ENCODE measurements around the gene DUS3L.
A peak's percentile ranks its signal among the peaks of the same experiment; 100 is the strongest.

Gene DUS3L, protein sequence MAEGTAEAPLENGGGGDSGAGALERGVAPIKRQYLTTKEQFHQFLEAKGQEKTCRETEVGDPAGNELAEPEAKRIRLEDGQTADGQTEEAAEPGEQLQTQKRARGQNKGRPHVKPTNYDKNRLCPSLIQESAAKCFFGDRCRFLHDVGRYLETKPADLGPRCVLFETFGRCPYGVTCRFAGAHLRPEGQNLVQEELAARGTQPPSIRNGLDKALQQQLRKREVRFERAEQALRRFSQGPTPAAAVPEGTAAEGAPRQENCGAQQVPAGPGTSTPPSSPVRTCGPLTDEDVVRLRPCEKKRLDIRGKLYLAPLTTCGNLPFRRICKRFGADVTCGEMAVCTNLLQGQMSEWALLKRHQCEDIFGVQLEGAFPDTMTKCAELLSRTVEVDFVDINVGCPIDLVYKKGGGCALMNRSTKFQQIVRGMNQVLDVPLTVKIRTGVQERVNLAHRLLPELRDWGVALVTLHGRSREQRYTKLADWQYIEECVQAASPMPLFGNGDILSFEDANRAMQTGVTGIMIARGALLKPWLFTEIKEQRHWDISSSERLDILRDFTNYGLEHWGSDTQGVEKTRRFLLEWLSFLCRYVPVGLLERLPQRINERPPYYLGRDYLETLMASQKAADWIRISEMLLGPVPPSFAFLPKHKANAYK

DNA sequence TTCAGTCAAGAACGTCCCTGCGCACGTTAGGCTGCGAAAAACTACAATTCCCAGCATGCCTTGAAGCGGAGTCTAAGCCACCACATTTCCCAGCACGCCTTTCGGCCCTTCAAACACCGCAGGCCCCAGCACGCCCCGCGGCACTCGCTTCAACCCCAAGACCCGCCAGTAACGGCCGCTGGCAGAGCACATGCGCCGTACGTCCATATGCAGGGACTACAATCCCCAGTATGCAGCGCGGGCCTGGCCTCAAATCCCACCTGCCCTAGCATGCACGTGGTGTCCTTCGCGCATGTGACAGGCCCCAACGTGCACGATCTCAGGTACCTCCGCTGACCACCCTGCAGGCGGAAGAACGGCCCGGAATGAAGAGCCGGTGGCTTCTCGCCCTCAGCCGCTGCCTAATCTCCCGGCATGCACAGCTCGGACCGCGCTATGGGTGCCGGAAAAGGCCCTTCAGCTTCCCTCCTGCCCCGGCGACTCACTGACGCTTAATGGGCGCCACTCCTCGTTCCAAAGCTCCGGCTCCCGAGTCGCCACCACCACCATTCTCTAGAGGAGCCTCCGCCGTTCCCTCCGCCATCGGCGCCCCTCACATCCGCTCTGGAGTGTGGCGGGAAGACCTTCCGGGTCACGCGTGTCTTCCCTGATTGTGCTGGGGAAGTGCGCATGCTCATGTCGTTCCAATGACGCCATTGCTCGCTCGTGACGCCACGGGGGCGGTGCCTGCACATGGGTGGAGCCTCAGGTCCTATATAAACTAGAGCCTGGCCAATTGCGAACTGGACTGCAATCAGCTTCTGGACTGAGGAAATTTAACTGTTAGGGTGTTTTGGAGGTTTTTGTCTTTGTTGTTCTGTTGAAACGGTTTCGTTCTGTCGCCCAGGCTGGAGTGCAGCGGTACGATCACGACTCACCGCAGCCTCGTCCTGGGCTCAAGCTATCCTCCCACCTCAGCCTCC, at the start of gene DUS3L:
DUS3L (minus strand) TSS at position 605 of the 962 bp plus-strand sequence; CDS start at position 583, 22 bp downstream.
- DNase-seq: peak; percentile 94

DNA sequence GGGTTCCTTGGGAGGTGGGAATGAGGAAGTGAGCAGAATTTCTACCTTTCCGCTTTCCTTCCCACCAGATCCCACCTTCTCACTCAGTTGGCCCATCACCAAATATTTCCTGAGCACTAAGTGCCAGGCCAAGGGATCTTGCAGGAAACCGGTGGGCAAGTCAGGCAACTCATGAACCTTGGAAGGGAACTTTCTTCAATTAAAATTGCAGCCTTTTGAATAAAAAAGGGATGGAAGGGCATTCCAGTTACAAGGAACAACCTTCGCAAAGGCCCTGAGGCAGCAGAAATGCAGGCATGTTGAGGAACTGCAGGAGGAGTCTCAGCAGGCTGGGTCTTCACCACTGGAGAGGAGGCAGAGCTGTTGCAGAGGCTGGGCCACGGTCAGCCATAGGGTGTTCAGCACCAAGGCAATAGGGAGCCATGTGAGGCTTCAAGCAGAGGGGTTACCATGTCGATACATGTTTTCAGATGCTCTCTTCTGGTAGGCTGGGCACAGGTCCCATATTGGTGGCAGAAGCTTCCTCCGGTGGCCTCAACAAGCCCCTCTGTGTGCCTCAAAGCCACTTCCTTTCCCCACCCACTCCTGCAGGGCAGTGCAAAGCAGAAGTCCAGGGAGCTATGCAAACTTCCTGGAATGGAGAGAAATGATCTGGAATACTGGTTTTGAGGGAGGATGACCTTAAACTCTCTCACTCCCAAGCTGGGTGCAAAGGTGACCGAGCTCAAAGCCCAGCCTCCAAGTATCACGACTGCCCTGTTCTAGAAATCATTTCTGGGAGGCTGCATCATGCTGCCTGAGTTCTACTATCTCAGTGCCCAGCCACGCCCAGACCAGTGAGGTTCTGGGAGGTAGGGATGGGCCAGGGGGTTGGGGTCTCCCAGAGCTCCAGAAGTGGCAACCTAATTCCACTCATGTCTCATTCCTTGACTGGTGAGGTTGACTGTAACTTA, 48.4 kb upstream of the DUS3L start, which contains the start of gene FUT6:
FUT6 (minus strand) TSS at position 638 of the 953 bp plus-strand sequence. CDS start 7,135 bp downstream, outside the sequence.
- no peak for DNase-seq

DNA sequence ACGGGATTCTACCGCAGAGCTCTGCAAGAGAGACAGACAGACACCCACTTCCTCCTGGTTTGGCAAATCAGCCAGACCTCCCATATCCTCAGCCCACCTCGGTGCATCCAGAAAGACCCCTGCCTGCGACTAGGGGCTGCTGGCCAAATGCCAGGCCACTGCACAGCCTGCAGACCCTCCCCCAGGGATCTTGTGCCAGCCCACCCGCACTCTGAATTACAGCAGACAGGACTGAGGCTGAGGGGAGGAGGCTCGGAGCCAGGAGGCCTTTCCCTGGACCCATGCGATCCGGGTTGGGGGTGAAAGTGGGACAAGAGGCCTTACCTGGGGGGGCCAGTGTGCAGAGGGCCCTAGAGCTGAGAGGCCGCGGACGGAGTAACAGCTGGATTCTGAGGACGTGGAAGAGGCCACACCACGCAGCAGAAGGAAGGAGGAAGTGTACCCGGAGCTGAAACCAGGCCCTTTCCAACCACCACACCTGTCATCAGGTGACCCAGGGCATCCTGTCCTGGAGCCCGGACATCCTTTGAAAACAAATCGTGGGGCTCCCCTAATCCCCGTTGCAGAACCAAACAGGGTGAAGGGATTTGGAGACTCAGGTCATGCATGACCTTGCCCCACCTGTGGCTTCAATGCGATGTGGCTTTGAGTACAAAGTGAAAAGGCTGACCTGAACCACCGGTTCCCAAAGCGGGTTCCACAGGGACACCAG, 47.5 kb upstream of the DUS3L start:
- DNase-seq: no peak

DNA sequence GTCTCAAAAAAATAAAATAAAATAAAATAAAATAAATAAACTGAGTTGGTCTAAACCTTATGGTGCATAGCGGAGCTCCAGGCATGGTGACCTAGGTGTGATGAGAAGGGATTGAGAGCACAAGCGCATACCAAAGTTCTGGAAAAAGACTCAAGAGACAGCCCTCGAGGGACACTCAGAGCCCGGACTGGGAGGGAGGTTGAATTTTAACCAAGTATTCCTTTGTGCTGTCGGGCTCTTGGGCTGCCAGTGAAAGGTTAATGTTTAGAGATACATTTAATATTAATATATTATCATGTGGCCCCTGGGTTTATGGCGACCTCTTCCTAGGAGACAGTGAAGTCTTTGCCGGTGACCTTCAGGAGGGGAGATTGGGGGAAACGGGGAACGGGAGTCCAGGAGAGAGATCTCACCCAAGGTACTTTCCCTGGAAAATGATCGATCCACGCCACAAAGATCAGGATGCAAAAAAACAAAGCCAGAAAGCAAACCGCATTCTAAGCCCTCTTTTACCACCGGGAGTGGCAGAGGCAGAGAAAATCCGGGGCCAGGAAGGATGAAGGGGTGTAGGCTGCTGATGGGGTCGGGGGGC, 46.9 kb upstream of the DUS3L start:
- DNase-seq: no peak

DNA sequence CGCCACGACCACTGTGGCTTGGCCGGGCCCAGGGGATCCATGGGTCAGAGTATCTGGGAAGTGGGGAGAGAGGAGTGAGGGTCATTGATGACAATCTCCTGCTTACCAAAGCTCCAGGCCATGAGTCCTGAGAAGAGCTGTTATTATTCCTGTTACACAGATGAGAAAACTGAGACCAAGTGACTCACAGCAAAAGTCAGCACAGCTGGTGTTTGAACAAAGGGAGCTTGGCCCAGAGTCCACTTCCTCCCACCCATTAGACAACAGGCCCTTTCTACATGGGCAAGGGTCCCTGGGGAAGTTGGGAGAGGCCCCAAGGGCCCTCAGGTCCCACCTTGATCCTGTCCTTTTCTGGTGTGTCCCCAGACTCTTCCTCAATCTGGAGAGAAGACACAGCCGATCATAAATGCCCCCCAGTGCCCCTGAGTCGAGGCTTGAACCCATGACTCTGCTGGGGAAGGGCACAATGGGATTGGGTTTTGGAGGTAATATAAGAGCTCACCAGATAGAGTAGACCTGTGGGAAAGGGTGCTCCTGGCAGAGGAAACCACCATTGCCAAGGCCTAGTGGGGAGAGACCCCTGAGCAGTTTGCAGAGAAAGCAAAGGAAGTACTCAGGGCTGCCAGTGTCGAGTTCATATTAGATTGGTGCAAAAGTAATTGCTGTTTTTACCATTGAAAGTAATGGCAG, 41.7 kb upstream of the DUS3L start:
- DNase-seq: no peak

DNA sequence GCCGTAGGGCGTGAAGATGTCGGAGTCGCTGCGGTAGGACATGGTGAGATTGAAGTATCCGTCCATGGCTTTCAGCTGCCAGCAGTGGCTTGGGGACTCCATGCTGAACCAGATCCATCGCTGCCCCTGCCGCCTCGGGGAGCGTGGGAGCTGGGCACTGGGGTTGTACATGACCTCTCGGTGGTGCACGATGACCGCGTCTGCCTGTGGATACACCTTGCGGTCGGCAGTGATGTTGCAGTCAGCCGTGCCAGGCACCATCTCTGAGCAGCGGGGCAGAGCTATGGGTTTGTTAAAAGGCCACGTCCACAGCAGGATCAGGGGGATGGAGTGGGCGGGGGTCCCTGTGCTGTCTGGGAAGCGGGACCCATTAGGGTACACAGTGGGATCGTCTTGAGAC, 41.1 kb upstream of the DUS3L start:
- DNase-seq: no peak

DNA sequence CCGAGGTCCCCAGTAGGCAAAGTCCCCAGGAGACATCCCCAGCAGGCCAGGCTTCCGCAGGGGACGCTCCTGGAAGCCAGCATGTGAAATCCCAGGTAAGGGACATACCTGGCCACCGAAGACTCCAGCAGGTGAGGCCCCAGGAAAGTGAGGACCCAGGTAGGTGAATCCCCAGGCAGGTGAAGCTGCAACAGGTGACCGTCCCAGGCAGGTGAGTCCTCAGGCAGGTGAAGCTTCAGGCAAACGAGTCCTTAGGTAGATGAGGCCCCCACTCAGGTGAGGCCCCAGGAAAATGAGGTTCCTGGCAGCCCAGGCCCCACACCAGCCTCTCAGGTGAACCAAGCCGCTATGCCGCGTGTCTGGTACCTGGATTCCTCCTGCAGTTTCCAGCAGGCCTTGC, 40.2 kb upstream of the DUS3L start:
- no peak for DNase-seq

DNA sequence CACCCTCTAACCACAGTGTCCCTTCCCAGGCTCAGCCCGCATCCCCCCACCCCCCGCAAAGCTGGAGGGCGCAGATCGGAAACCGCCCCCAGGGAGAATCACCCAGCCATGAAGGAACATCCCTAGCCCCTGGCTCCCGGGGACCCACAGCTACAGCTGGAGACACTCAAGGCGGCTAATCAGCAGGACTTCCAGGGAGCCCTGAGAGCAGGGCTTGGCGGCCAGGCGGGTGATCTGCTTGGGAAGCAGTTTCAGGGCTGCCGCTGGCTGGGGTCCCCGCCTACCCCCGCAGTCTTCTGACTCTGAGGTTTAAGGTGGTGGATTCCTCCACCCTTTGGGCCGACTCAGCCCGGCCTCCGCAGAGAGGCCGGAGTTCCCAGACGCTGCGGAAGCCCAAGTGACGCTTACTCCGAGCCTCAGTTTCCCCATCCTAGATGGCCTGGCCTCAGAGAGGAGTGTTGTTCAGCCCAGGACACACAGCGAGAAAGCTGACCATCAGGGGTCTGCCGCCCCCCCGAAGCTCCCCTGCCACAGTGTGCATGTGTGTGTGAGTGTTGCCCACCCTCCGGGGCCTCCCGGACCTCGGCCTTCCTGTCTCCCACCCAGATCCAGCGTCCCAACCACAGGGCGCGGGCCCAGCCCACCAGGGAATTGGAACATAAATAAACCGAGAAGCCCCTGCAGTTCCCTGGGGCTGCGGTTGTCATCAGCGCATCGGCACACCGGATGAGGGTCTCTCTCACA, 38.8 kb upstream of the DUS3L start:
- DNase-seq: no peak

DNA sequence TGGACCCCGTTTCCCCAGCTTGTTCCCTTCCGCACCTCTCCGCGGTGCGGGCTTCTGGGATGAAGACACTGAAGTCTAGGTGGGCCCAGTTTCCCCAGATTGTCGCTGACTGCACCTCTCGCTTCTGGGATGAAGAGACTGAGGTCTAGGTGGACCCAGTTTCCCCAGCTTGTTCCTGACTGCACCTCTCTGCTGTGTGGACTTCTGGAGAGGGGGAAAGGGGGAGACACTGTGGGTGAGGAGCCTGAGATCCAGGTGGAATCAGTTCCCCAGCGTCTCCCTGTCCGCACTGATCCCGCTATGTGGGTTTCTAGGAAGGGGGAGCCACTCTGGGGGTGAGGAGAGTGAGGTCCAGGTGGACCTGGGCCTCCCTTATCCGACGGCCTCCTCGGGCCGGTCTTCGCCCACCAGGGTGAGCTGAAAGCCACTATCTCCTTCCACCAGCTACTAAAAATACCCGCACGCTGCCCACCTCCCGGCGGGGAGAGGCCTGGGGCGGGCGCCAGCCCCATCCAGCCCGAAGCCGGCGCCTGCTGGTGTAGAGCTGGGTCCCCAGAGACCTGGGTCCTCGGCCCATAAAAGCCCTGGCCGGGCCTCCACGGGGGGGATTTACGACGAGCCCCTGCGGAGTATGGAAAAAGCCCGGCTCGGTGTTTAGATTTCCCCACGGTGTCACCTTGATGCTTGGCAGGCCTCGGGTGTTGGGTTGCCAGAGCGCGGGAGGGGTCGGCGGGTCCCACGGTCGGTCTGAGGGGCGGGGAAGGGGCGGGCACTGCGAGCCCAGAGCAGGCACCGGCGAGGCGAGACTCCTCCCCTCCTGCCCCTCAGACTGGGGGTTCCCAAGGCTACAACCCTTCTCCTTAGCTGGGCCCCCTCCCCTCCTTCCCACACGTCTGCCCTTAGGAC, 38.0 kb upstream of the DUS3L start:
- DNase-seq: no peak

DNA sequence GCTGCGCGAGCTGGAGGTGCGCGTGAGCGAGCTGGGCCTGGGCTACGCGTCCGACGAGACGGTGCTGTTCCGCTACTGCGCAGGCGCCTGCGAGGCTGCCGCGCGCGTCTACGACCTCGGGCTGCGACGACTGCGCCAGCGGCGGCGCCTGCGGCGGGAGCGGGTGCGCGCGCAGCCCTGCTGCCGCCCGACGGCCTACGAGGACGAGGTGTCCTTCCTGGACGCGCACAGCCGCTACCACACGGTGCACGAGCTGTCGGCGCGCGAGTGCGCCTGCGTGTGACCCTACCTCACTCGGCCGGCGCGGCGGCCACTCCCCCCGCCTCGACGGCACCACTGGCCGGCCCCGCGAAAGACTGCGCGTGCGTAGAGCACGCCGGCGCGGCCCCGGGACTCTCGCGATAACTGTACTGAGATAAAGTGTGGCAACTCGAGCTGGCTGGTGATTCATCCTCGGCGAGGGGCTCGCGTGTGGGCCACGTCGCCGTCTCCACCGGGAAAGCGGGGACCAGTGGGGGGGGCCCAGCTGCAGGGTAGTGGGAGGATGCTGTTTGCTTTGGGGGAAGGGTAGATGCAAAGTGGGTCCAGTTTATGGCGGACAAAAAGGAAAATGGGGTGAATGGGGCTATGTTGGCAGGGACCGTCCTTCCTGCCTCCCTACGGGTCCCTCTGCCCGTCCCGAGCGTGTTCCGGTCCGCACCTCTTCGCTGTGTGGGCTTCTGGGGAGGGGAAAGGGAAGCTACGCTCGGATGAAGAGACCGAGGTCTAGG, 37.1 kb upstream of the DUS3L start:
- DNase-seq: peak; percentile 87 to 90

DNA sequence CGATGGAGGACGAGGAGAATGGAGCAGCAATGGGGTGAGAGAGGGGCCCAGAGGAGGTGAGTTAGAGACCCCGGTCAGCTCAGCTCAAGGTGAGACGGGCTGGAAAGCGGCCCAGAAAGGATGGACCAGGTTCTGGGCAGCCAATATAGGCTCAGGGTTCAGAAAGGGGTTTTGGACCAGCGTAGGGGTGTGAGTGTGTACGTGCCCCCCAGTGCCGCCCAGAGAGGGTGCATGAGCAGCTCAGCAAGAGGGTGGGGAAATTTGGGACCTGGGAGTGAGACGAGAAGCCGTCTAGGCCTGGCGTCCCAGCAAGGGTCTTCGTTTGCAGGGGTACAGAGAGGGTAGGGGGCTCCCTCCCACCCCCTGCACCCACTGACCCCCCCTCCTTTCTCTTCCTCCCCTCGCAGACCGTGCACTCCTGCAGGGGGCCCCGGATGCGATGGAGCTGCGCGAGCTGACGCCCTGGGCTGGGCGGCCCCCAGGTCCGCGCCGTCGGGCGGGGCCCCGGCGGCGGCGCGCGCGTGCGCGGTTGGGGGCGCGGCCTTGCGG, 36.5 kb upstream of the DUS3L start:
- DNase-seq: no peak

DNA sequence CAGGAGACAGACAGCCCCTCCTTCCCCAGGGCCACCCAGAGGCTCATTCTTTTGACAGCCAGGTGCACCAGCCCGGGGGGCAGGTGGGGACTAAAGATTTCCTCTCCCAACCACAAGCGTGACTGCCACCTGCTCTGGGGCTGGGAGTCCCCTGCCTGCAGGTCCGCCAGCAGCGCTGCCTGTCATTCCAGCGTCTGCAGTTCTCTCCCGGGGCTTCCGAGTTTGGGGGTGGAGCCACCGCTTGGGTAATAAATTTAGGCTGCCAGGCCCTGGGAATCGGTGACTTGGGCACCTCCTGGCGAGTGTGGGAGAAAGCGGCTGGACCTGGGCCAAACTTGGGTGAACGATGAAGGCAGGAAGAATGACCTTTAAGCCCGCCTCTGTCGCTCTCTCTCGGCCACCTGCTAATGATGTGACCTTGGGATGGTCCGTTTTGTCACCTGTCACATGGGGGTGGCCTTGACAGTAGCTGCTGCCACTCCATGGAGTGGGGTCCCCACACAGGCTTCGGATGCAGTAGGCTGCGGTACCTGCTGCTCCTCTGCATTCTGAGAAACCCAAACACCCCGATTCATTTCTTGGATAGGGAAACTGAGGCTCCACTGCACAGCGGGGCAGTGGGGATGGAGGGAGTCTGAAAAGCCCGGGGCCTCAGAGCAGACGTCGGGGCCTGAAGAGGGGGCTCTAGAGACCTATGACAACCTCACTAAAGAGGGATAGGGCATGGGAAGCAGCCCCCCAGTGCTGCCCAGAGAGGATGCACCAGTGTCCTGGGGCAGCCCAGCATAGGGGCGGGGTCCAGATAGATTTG, 35.8 kb upstream of the DUS3L start:
- no peak for DNase-seq

DNA sequence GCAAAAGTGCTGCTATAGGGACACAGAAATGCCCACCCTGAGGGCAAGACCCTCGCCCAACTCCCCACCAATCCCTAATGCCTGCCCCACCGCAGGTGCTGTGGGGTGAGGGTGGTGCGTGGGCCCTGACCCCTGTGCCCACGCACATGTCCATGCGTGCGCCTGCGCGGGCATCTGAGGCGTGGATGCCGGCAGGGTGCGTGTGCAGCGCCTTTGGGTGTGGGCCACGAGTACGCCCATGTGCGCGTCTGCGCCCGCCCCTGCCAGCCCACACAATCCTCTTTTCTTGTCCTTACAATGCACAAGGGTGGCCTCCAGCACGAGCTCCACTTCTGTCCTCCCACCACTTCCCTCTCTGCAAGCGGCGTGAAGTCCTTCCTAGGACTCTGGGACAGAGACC, 34.2 kb upstream of the DUS3L start:
- DNase-seq: no peak

DNA sequence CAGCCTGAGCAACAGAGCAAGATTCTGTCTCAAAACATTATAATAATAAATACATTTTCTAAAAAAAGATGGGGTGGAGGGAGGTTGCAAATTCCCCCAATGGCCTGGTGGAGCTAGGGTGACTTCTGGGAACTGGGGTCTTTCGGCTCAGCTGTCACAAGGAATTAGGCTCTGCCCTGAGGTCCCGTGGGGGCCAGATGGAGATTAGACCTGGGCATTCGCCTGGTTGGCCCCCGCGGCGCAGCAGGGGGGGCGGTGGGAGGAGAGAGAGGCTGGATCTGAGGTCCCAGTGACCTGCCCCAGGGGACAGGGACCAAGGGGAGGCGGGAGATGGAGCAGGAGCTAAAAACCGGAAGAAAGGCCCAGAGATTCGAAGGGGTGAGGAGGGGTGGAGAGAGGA, 33.8 kb upstream of the DUS3L start:
- DNase-seq: no peak

DNA sequence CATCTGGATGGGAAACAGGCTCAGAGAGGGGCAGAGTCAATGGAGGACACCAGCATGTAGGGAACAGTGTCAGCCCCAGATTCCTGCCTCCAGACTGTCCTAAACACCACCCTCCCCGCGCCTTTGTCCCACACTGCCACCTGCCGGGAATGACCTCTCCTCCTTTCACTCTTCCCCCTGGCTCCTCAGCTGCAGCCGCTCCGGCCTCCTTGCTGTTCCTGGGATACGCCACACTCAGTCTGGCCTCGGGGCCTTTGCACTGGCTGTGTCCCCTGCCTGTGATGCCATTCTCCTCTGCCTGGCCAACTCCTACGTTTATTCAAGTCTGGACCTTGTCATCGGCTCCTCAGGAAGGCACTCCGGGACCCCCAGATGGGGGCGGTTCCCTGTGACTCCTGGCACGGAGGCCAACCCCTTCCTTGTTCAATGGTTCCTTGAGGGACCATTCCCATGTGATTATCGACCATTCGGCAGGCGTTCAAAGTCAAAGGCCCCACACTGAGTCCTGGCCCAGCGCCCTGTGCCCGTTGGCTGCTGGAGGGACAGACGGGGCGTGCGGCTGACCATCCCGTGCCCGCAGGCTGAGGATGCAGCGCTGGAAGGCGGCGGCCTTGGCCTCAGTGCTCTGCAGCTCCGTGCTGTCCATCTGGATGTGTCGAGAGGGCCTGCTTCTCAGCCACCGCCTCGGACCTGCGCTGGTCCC, 32.8 kb upstream of the DUS3L start:
- DNase-seq: no peak
